NOMO-1 treated with dmso at 0.1 percent for 144 hours (cell line): ENCODE data around the gene VSTM2L.

Experiments used
- DNase-seq: peaks from one replicate; lab custom pipeline; 2025; ENCODE audit not compliant: unreplicated experiment; lab: John Stamatoyannopoulos, UW

Gene VSTM2L

DNA sequence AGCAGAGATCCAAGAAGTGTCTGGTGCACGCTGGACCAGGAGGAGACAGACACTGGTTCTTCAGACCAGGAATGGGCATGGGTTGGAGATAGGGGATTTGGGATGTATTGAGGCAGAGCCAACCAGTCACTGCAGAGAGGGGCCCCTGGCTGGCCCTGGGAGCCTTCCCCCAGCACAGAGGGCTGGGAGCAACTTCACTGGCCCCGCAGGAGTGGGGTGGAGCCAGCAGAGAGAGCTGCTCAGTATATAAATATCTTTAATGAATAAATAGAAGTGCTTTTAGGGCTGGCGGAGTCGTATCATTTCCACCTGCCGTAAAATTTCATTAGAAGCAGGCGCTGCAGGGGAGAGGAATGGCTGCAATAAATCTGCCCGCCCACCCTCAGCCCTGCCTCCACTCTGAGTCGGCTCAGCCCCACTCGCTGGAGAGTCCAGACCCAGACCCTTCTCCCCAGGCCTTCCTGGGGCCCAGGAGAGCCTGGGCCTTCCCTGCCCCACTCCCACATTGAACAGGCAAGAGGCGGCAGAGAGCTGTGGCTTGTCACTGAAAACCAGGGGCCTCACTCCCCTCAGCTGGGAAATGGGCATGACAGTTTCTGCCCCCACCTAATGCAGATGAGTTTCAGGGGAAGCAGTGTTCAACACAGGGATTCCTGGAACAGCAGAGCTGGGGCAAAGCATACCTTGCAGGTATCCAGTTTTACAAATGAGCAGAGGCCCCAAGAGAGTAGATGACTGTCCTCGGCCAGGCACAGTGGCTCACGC lies 23.9 kb upstream of the VSTM2L start:
- no peak for DNase-seq

DNA sequence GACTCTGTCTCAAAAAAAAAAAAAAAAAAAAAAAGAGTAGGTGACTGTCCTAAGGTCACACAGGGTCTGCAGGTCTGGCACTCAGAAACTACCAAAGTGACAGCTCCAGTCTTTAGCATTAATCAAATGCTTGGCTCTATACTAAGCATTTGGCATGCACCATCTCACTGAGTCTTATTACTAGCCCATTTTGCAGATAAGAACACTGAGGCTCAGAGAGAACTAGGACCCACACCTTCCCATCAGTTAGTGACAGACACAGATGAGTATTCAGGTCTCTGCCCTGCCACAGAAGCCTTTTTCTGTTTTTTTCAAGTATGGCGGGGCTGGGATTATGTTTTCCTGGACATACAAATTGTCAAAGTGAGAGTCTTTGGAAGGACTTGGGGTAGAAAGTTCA lies 23.1 kb upstream of the VSTM2L start:
- no peak for DNase-seq

DNA sequence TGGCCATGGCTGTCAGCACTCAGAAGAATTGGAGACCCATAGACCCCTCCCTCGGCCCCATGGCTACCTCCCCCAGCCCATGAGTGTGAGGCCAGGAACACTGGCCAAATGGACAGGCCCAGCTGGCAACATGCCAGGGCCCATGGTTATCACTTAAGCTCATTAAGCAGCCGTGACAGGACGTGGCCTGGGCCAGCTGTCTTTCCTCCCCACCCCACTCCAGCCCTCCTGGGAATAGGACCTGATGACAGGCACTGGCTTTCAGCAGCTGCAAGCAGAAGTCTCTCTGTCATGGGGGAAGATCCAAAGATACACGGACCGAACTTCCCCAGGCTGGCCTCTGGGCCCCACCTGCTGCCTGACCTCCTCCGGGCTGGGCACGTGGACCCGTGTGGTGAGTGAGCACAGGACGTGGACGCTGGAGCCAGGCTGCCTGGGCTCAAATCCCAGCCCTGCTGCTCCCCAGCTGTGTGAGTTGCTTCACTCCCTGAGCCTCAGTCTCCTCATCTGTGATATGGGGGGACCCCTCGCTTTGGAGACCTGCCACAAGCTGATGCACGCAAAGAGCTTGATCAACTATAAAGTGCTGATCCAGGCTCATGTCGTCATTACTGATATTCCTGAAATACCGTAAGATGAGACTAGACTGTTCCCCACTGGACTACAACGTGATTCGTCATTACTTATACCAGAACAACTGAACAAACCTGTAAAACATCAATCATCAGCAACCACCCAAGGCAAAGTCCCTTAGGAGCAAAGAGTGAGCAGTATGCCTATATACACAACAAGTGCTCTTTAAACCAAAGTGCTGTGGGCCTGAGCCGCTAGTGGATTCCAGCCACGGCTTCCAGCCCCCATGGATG lies 22.0 kb upstream of the VSTM2L start:
- DNase-seq, result no peak

DNA sequence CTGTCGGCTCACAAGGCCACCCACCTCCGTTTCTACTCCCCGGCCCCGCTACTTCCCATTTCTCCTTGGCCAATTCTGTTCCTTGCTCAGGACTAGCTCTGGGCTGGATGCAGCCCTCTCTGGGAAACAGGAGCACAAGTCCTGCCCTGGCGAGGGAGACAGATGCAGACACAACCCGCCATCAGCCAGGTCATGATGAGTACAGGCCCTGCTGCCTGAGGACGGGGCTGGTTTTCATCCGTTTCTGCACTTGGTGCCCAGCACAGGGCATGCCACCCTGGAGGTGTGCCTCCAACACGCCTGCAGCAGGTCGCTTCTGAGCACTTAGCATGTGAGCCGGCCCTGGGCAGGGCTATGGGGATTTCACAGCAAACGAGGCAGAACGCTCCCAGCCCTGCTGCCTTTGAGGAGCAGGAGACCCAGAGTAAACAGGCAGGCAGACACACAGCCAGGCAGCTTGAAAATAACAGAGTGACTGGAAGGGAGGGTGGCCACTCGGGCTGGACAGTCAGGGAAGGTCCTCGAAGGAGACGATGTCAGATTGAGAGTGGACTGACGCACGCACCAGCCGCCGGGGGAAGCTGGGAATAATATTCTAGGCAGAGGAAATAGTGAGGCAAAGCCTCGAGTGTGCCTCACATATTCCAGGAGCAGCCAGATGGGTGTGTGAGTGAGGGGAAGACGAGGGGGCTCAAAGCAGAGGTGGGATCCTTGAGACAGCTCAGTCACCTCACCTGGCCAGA lies 21.2 kb upstream of the VSTM2L start:
- no peak for DNase-seq

DNA sequence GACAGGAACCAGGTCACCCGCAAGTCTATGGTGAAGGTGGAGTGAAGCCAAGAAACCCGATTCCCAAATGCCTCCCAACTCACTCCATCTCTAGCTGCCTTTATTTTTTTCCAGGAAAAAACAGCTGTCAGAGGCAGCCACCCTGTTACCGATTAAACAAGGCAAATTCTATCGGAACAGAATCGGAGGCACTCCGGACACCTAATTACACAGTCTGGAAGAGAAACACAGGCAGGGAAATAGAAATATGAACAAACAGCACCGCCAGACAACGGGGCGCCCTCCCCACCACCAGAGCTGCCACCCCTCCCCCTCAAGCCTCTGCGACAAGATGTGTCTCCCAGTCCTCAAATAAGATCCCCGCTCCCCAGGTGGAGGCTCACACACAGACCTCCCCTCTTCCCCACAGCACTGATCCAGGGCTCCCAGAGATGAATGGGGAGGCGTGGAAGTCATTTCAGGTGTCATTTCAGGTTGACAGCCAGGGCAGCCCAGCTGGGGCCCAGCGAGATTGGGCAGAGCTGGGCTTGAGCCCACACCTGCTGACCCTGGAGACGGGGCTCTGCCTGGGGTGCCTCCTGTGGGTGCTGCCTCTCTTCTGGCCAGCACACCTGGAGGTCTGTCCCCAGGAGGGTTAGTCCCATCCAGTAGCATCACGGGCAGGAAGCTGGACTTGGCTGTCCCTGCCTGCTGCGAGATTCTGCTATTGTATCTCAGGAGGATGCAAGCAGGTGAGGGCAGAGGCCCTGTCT lies 19.8 kb upstream of the VSTM2L start:
- DNase-seq, result no peak

DNA sequence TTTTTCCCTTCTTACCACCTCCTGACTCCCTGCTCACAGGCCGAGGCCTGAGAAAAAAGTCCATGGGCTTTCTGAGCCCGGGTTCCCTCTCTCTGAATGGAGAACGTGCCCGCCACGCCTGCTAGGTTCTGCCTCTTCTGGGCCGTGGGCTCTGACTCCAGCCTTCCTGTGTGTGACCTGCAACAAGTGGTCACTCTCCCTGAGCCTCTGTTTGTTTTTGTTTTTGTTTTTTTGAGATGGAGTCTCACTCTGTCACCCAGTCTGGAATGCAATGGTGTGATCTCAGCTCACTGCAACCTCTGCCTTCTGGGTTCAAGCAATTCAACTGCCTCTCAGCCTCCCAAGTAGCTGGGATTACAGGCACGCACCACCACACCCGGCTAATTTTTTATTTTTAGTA lies 17.9 kb upstream of the VSTM2L start:
- DNase-seq, result no peak

DNA sequence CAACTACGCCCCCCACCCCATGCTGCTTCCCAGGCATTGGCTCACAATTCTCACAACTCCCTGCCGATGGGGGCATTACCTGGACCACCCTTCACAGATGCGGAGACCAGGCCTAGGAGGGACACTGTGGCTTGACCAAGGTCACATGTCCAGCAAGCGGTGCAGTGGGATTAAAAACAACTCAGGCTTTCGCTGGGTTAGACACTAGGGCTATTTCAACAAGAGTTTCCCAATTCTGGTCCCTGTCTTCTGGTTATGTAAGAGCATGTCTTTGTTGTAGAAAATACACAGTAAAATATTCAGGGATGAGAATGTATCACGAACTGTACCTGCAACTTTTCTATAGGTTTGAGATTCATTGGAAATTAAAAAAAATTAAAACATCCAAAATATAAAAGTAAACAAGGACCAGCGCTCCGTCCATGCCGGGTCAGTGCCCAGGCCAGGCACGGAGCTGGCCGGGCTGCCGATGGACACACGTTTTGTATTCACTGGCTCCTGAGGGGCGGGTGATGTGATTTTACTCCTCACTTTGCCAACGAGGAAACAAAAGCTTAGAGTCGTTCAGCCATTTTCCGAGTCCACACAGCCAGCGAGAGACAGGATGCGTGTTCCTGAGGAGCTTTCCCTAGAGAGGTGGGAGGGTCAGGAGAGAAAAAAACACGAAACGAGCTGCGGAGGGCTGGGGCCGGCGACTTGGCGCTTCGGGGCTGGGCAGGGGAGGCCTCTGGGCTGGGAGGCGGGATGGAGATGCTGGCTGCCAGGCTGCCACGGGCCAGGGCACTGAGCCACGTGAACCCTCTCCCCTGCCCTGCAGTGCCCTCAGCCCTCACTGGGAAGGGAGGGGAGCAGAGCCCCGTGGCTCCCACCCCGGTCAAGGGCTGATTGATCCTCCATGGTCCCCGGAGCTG lies 17.1 kb upstream of the VSTM2L start:
- no peak for DNase-seq

DNA sequence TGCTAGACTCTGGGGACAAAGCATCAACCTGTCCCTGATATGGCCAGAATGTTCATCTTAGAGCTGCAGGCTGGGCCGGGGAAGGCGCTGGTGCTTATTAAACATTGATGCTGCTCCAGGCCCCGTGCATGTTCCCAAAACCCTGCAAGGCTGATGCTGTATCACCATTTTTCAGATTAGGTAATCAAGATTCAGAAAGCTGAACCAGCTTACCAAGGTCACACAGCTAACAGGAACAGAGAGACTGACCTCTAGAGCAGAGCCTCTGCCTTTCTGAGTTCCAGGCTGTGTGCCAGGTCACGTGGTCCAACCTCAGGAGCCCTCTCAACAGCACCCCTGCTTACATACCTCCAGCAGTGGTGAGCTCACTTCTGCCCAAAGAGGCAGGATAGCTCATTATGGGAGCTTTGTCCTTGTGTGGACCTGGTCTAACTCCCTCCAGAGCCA lies 16.1 kb upstream of the VSTM2L start:
- DNase-seq, result no peak

DNA sequence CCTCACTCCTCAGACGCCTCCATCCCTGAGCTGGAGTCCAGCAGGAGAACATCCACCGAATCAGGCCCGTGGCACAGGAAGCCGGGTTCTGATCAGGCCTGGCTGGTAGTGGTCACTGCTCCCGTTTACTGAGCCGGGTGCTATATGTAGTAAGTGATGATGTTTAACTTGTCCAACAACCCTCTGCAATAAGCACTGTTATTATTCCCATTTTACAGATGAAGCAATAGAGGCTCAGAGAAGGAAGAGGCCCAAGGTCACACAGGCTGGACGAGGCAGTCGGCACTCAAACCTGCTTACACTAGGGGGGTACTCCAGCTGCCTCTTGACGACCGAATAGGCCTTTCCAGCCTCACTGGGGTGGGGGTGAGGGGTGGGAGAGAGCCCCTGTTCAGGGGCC lies 14.3 kb upstream of the VSTM2L start:
- DNase-seq, result no peak

DNA sequence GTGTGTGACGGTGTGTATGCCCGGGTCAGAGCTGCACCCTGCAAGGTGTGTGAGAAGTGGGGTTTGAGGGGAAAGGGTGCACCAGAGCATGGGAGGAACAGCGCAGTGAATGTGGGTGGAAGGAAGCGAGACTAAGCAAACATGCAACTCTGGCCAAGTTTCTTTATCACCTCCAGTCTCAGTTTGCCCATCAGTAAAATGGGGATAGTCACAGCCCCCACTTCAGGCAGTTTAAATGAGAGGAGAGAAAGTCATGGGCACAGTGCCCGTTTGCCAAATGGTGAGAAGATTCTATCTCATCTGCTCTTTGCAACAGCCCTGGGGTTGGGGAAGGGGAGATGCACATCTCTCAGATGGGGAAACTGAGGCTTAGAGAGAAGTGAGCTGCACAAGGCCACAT lies 12.8 kb upstream of the VSTM2L start:
- no peak for DNase-seq

DNA sequence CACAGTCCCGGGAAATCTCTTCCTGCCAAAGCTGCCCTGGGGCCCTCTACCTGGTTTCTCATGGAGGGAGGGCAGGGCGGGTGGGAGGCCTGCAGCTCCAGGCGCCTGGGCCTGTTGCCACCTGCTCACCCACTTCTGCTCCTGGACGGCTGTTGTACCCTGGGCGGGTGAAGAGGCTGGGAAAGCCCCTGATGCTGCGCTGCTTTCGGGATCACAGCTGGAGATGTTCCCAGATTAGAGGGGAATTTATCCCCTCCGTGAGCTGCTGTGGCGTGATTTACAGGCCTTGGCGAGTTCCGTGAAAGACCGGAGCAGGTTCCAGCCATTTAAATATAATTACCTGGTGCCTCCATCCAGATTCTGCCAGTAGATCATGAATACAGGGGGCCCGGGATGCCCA lies 12.3 kb upstream of the VSTM2L start:
- DNase-seq, result no peak

DNA sequence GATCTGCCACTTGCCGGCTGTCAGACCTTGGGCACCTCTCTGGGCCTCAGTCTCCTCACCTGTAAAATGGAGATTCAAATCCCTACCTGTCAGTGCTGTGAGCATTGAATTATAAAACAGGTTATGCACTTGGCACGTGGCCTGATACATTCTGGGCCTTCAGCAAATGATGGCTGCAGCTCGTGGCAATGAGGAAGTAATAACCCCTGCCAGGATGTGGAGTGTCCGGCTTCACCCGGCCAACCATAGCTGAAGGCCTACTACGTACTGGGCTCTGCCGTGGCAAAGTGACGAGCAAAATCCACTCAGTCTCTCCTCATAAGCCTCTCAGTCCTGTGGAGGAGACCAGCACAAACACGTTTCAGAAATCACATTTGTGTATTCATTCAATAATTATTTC lies 10.9 kb upstream of the VSTM2L start:
- no peak for DNase-seq

DNA sequence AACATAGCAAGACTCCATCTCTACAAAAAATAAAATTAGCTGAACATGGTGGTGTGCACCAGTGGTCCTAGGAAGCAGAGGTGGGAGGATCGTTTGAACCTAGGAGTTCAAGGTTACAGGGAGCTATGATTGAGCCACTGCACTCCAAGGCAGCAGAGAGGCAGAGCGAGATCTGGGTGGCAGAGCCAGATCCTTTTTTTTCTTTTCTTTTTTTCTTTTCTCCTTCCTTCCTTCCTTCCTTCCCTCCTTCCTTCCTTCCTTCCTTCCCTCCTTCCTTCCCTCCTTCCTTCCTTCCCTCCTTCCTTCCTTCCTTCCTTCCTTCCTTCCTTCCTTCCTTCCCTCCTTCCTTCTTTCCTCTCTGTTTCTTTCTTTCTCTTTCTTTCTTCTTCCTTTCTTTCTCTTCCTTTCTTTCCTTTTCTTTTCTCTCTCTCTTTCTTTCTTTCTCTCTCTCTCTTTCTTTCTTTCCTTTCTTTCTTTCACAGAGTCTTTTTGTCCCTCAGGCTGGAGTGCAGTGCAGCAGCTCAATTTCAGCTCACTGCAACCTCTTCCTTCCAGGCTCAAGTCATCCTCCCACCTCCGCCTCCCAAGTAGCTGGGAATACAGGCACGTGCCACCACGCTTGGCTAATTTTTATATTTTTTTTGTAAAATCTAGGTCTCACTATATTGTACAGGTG lies 9.2 kb upstream of the VSTM2L start:
- no peak for DNase-seq

DNA sequence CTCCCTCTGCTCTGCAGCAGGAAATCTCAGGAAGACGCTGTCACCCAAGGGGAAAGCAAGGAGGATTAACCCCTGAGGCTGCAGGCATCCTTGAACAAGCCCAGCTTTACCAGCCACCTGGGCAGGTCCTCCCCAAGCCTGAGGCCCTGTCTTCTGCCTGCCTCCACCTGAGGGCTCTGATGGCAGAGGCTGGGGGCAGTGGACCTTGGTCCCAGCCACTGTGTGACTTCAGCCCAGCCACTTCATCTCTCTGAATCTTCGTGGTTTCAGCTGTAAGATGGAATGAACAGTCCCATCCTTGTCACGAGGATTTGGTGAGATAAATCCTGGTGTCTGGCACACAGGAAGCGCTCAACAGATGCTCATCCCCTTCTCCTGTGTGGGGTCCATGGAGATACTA lies 8.5 kb upstream of the VSTM2L start:
- DNase-seq, result no peak

DNA sequence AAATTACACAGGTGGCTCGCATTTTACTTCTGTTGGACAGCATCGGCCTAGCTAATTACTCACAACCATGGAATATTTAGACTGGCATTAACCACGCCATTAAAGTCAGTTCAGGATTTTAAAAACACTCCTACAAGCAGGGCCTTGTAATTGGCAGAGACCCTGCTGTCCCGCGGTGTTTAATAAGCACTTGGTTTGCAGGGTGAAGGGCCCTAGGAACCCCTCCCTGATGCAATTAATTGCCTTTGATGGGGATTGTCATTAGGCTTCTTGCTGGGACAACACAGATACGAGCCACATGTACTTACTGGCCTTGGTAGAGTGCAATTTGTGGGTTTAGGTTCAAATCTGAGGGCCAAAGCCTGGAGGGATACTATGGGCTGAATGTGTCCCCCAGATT lies 7.8 kb upstream of the VSTM2L start:
- DNase-seq, result no peak

DNA sequence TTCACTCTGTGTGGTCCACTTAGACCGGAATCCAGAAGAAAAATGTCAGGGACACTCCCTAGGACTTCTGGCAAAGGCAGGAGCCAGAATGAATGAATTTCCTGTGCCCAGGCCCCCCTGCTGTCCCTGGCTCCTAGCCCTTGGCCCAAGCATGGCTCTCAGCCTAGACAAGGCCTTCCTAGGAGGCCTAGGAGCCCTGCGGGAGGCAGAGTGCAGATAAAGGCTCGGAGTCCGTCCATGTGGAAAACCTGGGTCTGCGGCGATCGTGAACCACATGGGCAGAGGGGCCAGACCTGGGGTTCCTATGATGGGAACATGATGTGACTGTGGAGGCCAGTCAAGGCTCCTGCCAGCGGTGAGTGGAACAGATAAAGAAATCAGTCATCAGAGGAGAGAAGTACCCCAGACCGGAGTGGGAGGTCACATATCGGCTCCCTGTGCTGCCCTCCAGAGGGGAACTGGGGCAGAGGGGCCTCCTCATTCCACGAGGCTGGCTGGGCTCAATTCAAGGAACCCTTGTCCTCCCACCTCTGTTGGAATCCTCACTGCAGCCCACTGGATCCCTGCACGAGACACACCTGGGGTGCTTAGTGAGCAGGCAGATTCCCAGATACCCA lies 5.9 kb upstream of the VSTM2L start:
- DNase-seq, result no peak

DNA sequence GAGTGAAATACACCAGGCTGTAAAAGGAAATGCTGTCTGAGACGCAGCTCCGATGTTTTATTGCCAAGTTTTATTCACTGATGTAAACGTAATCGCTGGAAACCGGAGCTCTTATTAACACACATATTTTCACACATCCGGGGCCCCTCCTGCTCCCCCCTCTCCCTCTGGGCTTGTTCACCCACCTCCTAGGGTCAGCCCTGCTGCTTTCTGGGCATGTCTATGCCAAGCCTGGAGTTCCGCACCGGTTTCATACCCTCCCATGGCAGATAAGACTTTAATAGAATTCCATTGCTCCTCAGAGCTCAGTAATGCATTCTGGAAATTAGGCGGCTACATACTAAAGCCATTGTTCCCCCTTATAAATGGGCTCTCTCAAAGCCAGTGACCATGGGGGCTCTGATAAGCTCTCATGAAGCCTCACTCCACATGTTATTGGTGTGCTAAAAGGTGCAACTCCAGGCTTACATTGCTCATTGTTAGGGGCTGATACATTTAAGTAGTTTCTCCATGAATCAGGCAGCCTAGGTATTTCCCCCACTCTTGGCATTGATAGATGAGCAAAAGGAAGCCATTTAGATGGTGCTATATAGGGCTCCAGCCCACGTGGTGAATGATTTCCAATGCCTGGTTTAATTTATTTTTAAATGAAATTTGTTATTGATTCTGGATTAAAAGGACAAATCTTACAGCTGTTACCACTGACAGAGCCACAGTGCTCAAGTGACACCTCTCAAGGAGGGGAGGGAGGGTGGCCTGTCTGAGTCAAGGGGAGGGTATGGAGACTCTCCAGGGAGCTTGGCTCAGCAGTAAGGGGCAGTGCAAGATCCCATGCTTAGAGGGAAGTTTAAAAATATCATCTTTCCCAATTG lies 4.5 kb upstream of the VSTM2L start:
- no peak for DNase-seq
